Gastrocnemius medialis (tissue), 4 donors: ENCODE results near the gene ITPR2. TPM values are rescaled to one million over a fixed set of nuclear protein-coding genes. Genes with fewer than 3 reads are reported as not detected.

ENCODE experiments used
- ATAC-seq, 2 donors: fragments of 150-250 bp; one replicate each; pipeline ENCODE4 v1.9.1; 2016
- DNase-seq, 2 donors: peaks; one replicate each; pipeline ENCODE4 v3.0.0-alpha.2; 2019
- H3K27ac ChIP-seq, 4 donors: fragments of 200-600 bp; sonication (generic); 1 replicate in 1 of 4; 2 replicates in 3 of 4; pipeline ENCODE4 v1.5.1; 2016 to 2018; ENCODE audit warnings: mild to moderate bottlenecking in 2 of 4, moderate library complexity in 1 of 4
- H3K27me3 ChIP-seq, 3 donors: fragments of 200-600 bp; sonication (generic) in 2 of 3; 1 replicate in 1 of 3; 2 replicates in 2 of 3; pipeline versions ENCODE4 v1.5.1 to v1.6.0; 2016 to 2019; ENCODE audit warnings: mild to moderate bottlenecking in 1 of 3, moderate library complexity in 1 of 3
- H3K36me3 ChIP-seq, 2 donors: fragments of 200-600 bp; sonication (generic) in 1 of 2; one replicate each; pipeline ENCODE4 v1.5.1; 2017 to 2018
- H3K4me1 ChIP-seq, 2 donors: fragments of 200-600 bp; sonication (generic) in 1 of 2; one replicate each; pipeline ENCODE4 v1.5.1; 2016 to 2017; ENCODE audit warnings: mild to moderate bottlenecking in 2 of 2
- H3K4me3 ChIP-seq, 4 donors: fragments of 200-600 bp; sonication (generic) in 3 of 4; 1 replicate in 1 of 4; 2 replicates in 3 of 4; pipeline ENCODE4 v1.5.1; 2016 to 2019; ENCODE audit warnings: mild to moderate bottlenecking in 2 of 4
- H3K9me3 ChIP-seq, 3 donors: fragments of 200-600 bp; sonication (generic) in 2 of 3; 1 replicate in 1 of 3; 2 replicates in 2 of 3; pipeline ENCODE4 v1.5.1; 2016 to 2019
- CTCF ChIP-seq, 5 experiments: fragments of 450-650 bp in 3 of 5; fragments of 200-600 bp in 2 of 5; sonication (generic) in 2 of 5; IDR thresholded peaks in 4 of 5; conservative IDR thresholded peaks in 1 of 5; 1 replicate in 4 of 5; 2 replicates in 1 of 5; pipeline ENCODE4 v1.5.1; 2016 to 2019; ENCODE audit warnings: antibody characterized with exemption in 5 of 5, mild to moderate bottlenecking in 3 of 5, moderate library complexity in 3 of 5
- POLR2A ChIP-seq, 2 donors: fragments of 450-650 bp; IDR thresholded peaks; one replicate each; pipeline ENCODE4 v1.6.1; 2017; ENCODE audit warnings: antibody characterized with exemption in 2 of 2, mild to moderate bottlenecking in 2 of 2, moderate library complexity in 2 of 2
- in situ Hi-C, 4 donors: fragments of 200-750 bp; cut with MboI; loops; one replicate each; pipeline versions ENCODE4 v1.15.0 to v1.8.0; 2017; ENCODE audit warnings: low sequenced_read_pairs in 4 of 4
- intact Hi-C: fragments of 100-400 bp; cut with DNase I; formaldehyde crosslinking; loops from one replicate; pipeline ENCODE4 v1.15.1; 2023; ENCODE audit warnings: low total_unique reads
- total RNA-seq, 4 donors: library from RNA; depleted of rRNA; stranded (reverse); fragments of >200 nt; gene quantifications; one replicate each; pipeline versions ENCODE4 v1.1.0 to v1.2.3, GENCODE V29; 2016

The ITPR2 gene
- total RNA-seq, 4 donors from 2014 or later, result 3.8 to 23.8 (median 4.1) TPM

- intact Hi-C loops, result no loop called here
- DNase-seq (no peak), ATAC-seq (no peak)
- Histone ChIP-seq H3K27me3 (no peaks in the 10 kb centered on the region), H3K4me1 (peaks cover 0 to 10% of the 10 kb centered on the region in 2 donors), H3K4me3 (no peak overlapping the region), H3K36me3 (no peaks in the 10 kb centered on the region), H3K27ac (no peak overlapping the region), H3K9me3 (no peaks in the 10 kb centered on the region)
- in situ Hi-C loops, result loop anchor here in 2 of 4 donors (25.0 kb wide), 1 partner anchor 545 kb away; no protein-coding TSS in a partner anchor
- TF ChIP-seq POLR2A (IDR thresholded peaks at IDR 0.05) (no peak), CTCF (IDR thresholded peaks at IDR 0.05 in 4 of 5, conservative IDR thresholded peaks at IDR 0.05 in 1 of 5) (no peak)
These were observed 200.2 kb downstream of the ITPR2 start for GRCh38 chr12:26632756-26633155.

GRCh38 chr12:26631846-26632245, 201.1 kb downstream of the ITPR2 start:
- in situ Hi-C loops (loop anchor here in 2 of 4 donors (25.0 kb wide), 1 partner anchor 545 kb away; no protein-coding TSS in a partner anchor), intact Hi-C loops (no loop called here)
- Histone ChIP-seq H3K4me3 (no peak overlapping the region), H3K27me3 (no peaks in the 10 kb centered on the region), H3K36me3 (no peaks in the 10 kb centered on the region), H3K9me3 (no peaks in the 10 kb centered on the region), H3K4me1 (peaks cover 0 to under 1% of the 10 kb centered on the region in 2 donors), H3K27ac (no peak overlapping the region)
- no peak for TF ChIP-seq CTCF (IDR thresholded peaks at IDR 0.05 in 4 of 5, conservative IDR thresholded peaks at IDR 0.05 in 1 of 5)
- no peak for TF ChIP-seq POLR2A (IDR thresholded peaks at IDR 0.05)
- DNase-seq (no peak), ATAC-seq (no peak)

GRCh38 chr12:26630546-26631027, 202.4 kb downstream of the ITPR2 start:
- H3K27ac ChIP-seq, result no peak overlapping the region
- in situ Hi-C loops (loop anchor here in 2 of 4 donors (25.0 kb wide), 1 partner anchor 543 kb away; no protein-coding TSS in a partner anchor), intact Hi-C loops (no loop called here)
- H3K27me3 ChIP-seq, result no peaks in the 10 kb centered on the region
- DNase-seq (no peak), ATAC-seq (no peak)
- H3K36me3 ChIP-seq, result no peaks in the 10 kb centered on the region
- no peak overlapping the region for H3K4me3 ChIP-seq
- H3K9me3 ChIP-seq, result no peaks in the 10 kb centered on the region
- no peaks in the 10 kb centered on the region for H3K4me1 ChIP-seq
- TF ChIP-seq CTCF (IDR thresholded peaks at IDR 0.05 in 4 of 5, conservative IDR thresholded peaks at IDR 0.05 in 1 of 5) (no peak), POLR2A (IDR thresholded peaks at IDR 0.05) (no peak)

- in situ Hi-C loops, result loop anchor here in 2 of 4 donors (25.0 kb wide), 1 partner anchor 543 kb away; no protein-coding TSS in a partner anchor
These were observed 203.1 kb downstream of the ITPR2 start for GRCh38 chr12:26629864-26630263.

More at GRCh38 chr12:26629864-26630263, 203.1 kb downstream of the ITPR2 start:
- DNase-seq, result no peak
- intact Hi-C loops, result no loop called here
- Histone ChIP-seq H3K27ac (no peak overlapping the region), H3K4me1 (no peaks in the 10 kb centered on the region), H3K36me3 (no peaks in the 10 kb centered on the region), H3K9me3 (no peaks in the 10 kb centered on the region), H3K4me3 (no peak overlapping the region), H3K27me3 (no peaks in the 10 kb centered on the region)
- TF ChIP-seq POLR2A (IDR thresholded peaks at IDR 0.05) (no peak), CTCF (IDR thresholded peaks at IDR 0.05 in 4 of 5, conservative IDR thresholded peaks at IDR 0.05 in 1 of 5) (no peak)
- no peak for ATAC-seq
